GM21515 (cell line): ENCODE data around the gene NGRN.

ENCODE experiments used
- ATAC-seq: cut with Tn5 transposase; IDR thresholded peaks from one replicate; pipeline ENCODE4 v1.9.1; 2021; ENCODE audit not compliant: unreplicated experiment

Gene NGRN

GRCh38 chr15:90315278-90315982, 50.0 kb downstream of the NGRN start:
- ATAC-seq, result no peak

- no peak for ATAC-seq
Observed at GRCh38 chr15:90316139-90316538, 50.7 kb downstream of the NGRN start.

GRCh38 chr15:90318591-90318990, 53.1 kb downstream of the NGRN start:
- no peak for ATAC-seq

- peak; percentile 90 for ATAC-seq
Observed at GRCh38 chr15:90320062-90320884, 54.8 kb downstream of the NGRN start.

GRCh38 chr15:90320885-90321278, 55.4 kb downstream of the NGRN start:
- no peak for ATAC-seq
